Measurements from ENCODE around the gene WTAP.

DNA sequence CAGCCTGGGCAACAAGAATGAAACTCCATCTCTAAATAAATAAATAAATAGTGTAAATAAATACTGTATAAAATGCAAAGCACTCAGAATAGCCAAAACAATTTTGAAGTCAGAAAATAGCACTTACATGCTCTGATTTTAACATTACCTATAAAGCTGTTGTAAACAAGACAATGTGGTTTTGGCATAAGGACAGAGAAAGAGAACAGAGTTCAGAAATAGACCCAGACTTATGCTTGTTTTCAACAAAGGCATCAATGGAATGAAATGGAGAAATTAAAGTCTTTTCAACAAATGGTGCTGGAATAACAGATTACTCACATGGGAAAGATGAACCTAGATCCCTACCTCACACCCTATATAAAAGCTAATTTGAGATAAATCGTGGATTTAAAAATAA is 44.9 kb downstream of the WTAP start:
- TF ChIP-seq CTCF (conservative IDR thresholded peaks at IDR 0.05) (no peak), EZH2 (IDR thresholded peaks at IDR 0.05; ENCODE audit: low read depth) (no peak)
